Ishikawa (cell line): ENCODE results near the gene C19orf44.

Source experiments
- CEBPB ChIP-seq: IDR thresholded peaks from 2 replicates; pipeline ENCODE4 v1.6.1; 2012
- CREB1 ChIP-seq: IDR thresholded peaks from 2 replicates; pipeline ENCODE4 v1.6.1; 2012; ENCODE audit warnings: low read depth
- EGR1 ChIP-seq: IDR thresholded peaks from 2 replicates; pipeline ENCODE4 v1.6.1; 2012
- EP300 ChIP-seq: IDR thresholded peaks from 2 replicates; pipeline ENCODE4 v1.6.1; 2012; ENCODE audit warnings: borderline replicate concordance
- FOXM1 ChIP-seq: IDR thresholded peaks from 2 replicates; pipeline ENCODE4 v1.6.1; 2012; ENCODE audit warnings: low read depth, borderline replicate concordance
- MAX ChIP-seq: IDR thresholded peaks from 2 replicates; pipeline ENCODE4 v1.6.1; 2012
- NFIC ChIP-seq: IDR thresholded peaks from 2 replicates; pipeline ENCODE4 v1.6.1; 2012
- RAD21 ChIP-seq: IDR thresholded peaks from 2 replicates; pipeline ENCODE4 v1.6.1; 2012; ENCODE audit warnings: low read depth
- REST ChIP-seq: IDR thresholded peaks from 2 replicates; pipeline ENCODE4 v1.6.1; 2012; ENCODE audit warnings: low read depth, mild to moderate bottlenecking
- TAF1 ChIP-seq: IDR thresholded peaks from 2 replicates; pipeline ENCODE4 v1.6.1; 2012; ENCODE audit warnings: low read depth, mild to moderate bottlenecking
- TCF12 ChIP-seq: IDR thresholded peaks from 2 replicates; pipeline ENCODE4 v1.6.1; 2012; ENCODE audit warnings: low read depth
- TEAD4 ChIP-seq: IDR thresholded peaks from 2 replicates; pipeline ENCODE4 v1.6.1; 2012
- USF1 ChIP-seq: IDR thresholded peaks from 2 replicates; pipeline ENCODE4 v1.6.1; 2012
- YY1 ChIP-seq: IDR thresholded peaks from 2 replicates; pipeline ENCODE4 v1.6.1; 2012; ENCODE audit warnings: low read depth
- ZBTB7A ChIP-seq: IDR thresholded peaks from 2 replicates; pipeline ENCODE4 v1.6.1; 2012; ENCODE audit warnings: low read depth

Gene C19orf44

GRCh38 chr19:16457954-16458331 lies 38.3 kb upstream of the C19orf44 start:
- TF ChIP-seq TCF12 (no peak), YY1 (0 out of 2 replicates have a peak, but pooled peaks have one; percentile 8), REST (no peak)

GRCh38 chr19:16458391-16459341 lies 37.5 kb upstream of the C19orf44 start:
- TF ChIP-seq ZBTB7A, result no peak
- no peak for TF ChIP-seq CEBPB

- no peak for TF ChIP-seq CREB1
- TF ChIP-seq TEAD4, result no peak
- no peak for TF ChIP-seq CEBPB
- no peak for TF ChIP-seq ZBTB7A
- TF ChIP-seq EGR1, result no peak
- TF ChIP-seq USF1, result no peak
- TF ChIP-seq FOXM1, result no peak
- no peak for TF ChIP-seq YY1
These were observed 36.5 kb upstream of the C19orf44 start for GRCh38 chr19:16459680-16460079.

- no peak for TF ChIP-seq USF1
- TF ChIP-seq EP300, result no peak
- TF ChIP-seq TAF1, result no peak
- no peak for TF ChIP-seq YY1
- TF ChIP-seq CREB1, result no peak
- no peak for TF ChIP-seq NFIC
- TF ChIP-seq RAD21, result no peak
- no peak for TF ChIP-seq FOXM1
- TF ChIP-seq EGR1, result no peak
These were observed 35.7 kb upstream of the C19orf44 start for GRCh38 chr19:16460454-16460853.

- TF ChIP-seq CREB1 (no peak), YY1 (no peak)
These were observed 34.6 kb upstream of the C19orf44 start for GRCh38 chr19:16461630-16462051.

- TF ChIP-seq EP300 (no peak), USF1 (no peak), TEAD4 (no peak), REST (no peak), MAX (no peak), TCF12 (no peak), FOXM1 (no peak), TAF1 (no peak), YY1 (no peak), ZBTB7A (no peak), CREB1 (no peak), NFIC (no peak), CEBPB (no peak), RAD21 (no peak), EGR1 (no peak)
These were observed 33.4 kb upstream of the C19orf44 start for GRCh38 chr19:16462757-16463250.
